Renal pelvis (tissue), 4 donors: ENCODE data around the gene EIF4G3. TPM values are rescaled to one million over a fixed set of nuclear protein-coding genes. Genes with fewer than 3 reads are reported as not detected.
"Not testable (repeated sequence)": the region's sequence is repeated elsewhere in the genome, so short reads cannot be mapped to it uniquely, and the experiment has no call there.

Experiments
- DNase-seq: peaks from one replicate; pipeline ENCODE4 v3.0.0-alpha.2; 2013
- polyA plus RNA-seq, 3 donors: library from polyadenylated mRNA; unstranded; fragments of 120-200 nt; gene quantifications; one replicate each; pipeline ENCODE4 v1.2.1, GENCODE V29; 2013; ENCODE audit not compliant: insufficient read length in 3 of 3

Gene EIF4G3
- polyA plus RNA-seq, 3 donors = 65.2 to 72.5 (median 71.5) TPM

DNA sequence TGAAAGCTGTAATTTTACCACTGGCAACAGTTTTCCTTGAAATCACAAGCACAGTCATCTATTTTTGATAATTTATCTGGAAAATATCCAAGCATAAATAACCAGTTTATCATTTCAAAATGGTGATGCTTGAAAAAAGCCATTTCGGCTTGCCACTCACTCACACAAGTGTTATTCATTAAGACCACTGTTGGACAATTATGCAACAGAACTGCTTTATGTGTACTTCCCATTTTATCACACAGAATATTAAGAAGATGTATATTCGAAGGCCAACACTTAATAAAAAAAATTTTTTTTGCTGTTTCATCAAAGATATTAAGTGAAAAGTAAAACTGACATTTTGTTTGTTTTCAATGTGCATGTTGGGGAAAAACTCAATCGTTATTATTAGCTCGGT lies 62.3 kb downstream of the EIF4G3 start:
- DNase-seq = no peak

DNA sequence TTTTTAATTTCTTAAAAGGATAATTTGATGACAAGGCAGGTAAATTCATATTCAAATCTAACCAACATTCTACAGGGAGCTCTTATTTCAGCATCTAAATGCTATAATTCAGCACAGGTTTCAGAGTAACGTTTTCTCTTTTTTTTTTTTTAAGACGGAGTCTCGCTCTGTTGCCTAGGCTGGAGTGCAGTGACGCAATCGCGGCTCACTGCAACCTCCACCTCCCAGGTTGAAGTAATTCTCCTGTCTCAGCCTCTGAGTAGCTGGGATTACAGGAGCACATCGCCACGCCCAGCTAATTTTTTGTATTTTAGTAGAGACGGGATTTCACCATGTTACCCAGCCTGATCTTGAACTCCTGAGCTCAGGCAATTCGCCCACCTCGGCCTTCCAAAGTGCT lies 66.5 kb downstream of the EIF4G3 start:
- DNase-seq = no peak

DNA sequence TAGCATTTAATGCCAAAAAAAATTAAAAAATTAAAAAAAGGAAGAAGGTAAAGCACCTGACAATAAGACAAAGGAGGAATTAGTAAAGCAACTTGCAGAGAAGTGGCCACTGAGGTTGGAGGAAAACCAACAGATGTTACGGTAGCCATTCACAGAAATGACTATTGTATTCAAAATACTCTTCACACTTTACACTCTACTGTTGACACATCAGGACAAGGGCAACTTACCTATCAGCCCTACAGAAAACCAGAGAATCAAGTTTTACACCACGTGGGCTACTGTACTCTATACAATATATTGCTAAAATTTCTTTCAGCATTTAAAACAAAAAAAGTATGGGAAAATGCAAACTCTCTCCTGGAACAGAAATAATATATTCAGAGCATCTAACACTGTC lies 70.0 kb downstream of the EIF4G3 start:
- DNase-seq = no peak

DNA sequence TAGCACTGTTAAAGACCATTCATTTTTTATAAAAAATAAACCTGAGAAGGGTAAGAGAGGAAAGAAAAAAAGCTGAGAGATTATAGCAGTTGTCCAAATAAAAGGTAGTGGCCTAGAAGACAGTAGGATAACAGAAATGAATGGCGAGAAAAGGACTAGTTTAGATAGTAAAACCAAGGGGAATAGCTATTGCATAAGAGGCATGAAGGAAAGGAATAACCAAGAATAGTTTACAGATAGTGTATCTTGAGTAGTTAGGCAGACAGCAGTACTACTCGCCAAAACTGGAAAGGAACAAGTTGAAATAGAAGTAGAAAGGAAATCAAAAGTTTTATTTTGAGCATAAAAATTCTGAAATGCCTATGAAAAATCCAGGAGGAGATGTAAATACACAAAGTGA lies 70.5 kb downstream of the EIF4G3 start:
- DNase-seq = no peak

DNA sequence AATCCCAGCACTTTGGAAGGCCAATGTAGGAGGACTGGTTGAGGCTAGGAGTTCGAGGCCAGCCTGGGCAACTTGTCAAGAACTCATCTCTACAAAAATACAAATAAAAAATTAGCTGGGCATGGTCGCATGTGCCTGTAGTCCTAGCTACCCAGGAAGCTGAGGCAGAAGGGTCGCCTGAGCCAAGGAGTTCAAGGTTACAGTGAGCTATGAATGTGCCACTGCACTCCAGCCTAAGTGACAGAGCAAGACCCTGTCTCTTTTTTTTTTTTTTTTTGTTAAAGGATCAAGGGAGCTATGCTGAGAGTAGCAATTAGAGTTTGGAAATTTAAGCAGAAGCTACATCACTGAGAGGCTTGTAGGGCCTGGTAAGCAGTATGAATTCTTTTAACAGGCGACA lies 70.9 kb downstream of the EIF4G3 start:
- no peak for DNase-seq

DNA sequence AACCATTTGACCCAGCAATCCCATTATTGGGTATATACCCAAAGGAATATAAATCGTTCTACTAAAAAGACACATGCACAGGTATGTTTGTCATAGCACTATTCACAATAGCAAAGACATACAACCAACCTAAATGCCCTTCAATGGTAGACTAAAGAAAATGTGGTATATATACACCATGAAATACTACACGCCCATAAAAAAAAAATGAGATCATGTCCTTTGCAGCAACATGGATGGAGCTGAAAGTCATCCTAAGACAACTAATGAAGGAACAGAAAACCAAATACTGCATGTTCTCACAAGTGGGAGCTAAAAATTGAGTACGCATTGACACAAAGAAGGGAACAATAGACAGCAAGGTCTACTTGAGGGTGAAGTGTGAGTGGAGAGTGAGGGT lies 72.0 kb downstream of the EIF4G3 start:
- DNase-seq = no peak

DNA sequence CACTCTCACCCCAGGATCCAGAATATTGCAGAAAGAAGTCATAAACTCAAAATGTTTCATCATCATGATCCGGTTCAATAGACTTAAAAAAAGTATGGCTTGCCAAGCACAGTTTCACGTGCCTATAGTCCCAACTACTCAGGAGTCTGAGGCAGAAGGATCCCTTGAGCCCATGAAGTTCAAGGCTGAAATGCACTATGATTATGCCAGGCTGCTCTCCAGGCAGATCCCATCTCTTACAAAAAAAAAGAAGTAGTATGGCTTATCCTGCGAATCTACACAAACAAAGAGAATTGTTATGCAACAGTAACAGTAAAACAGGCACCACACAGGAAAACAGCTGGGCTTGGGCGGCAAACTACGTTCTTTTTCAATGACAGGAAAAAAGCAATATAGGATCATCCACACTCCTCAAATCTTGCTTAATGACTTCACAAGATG lies 76.2 kb downstream of the EIF4G3 start:
- no peak for DNase-seq

DNA sequence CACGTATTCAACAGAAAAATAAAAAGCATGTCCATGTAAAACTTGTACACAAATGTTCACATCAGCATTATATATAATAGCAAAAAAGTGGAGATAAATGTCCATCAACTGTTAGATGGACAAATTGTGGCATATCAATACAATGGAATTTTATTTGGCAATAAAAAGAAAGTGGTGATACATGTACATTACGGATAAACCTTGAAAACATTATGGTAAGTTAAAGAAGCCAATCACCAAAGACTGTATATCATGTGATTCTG lies 76.9 kb downstream of the EIF4G3 start:
- no peak for DNase-seq

DNA sequence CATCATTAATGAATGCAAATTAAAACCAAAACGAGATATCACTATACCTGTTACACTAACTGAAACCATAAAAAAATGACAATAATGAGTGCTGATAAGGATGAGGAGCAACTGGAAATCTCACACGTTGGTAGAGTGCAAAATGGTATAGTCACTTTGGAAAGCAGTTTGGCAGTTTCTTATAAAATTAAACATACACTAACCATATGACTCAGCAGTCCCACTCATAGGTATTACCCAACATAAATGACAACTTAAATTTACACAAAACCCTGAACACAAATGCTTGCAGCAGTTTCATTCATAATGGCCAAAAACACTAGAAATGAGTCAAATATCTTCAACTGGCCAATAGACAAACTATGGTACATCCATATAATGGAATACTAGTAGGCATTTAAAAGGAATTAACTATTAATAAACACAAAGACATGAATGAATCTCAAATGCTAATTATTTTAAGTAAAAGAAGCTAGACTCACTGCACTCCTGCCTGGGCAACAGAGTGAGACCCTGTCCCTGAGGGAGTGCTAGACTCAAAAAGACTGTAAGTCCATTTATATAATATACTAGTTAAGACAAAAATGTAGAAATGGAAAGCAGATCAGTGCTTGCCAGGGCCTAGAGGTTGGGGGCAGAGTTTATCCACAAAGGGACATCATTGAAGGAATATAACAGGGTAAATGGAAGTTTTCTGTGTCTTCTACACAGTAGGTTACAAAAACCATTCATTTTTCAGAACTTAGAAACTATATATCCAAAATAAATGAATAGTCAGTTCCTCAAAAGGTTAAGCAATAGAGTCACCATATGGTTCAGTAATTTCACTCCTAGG lies 77.4 kb downstream of the EIF4G3 start:
- DNase-seq = no peak

DNA sequence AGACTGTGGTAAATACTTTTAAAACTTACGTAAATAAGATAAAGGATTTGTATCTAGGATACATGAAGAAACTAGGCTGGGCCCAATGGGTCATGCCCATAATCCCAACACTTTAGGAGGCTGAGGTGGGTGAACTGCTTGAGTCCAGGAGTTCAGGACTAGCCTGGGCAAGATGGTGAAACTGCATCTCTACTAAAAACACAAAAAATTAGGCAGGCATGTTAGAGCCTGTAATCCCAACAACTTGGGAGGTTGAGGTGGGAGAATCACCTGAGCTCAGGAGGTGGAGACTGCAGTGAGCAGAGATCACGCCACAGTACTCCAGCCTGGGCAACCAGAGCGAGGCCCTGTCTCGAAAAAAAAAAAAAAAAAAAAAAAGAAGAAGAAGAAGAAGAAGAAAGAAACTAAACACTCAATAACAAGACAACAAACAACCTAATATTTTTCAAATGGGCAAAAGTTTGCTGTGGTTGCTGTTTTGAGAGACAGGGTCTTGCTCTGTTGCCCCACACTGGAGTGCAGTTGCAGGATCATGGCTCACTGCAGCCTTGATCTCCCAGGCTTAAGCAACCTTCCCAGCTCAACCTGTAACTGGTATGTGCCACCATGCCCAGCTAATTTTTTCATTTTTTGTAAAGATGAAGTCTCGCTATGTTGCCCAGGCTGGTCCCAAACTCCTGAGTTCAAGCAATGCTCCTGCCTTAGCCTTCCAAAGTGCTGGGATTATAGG lies 78.3 kb downstream of the EIF4G3 start:
- DNase-seq = no peak

DNA sequence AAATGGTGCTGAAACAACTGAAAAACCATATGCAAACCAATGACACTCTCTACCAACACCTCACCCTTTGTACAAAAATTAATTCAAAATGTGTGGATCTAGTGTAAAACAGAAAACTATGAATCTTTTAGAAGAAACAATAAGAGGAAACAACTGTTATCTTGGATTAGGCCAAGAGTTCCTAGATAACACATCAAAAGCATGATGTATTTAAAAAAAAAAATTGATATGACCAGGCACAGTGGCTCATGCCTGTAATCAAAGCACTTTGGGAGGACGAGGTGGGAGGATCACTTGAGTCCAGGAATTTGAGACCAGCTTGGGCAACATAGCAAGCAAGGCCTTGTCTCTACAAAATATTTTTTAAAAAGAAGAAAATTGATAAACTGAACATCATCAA lies 79.0 kb downstream of the EIF4G3 start:
- no peak for DNase-seq

DNA sequence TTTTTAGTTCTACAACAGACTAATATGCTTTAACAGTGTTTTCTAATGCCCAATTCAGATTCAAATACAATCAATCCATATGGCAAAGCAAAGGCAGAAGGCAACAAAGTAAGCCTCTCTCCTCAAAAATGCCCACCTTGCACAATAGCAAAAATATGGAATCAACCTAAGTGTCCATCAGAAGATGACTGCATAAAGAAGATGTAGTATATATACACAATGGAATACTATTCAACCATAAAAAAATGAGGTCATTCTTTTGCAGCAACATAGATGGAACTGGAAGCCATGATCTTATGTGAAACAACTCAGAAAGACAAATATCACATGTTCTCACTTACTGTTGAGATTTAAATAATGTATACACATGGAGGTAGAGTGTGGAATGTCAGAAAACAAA lies 80.7 kb downstream of the EIF4G3 start:
- no peak for DNase-seq

DNA sequence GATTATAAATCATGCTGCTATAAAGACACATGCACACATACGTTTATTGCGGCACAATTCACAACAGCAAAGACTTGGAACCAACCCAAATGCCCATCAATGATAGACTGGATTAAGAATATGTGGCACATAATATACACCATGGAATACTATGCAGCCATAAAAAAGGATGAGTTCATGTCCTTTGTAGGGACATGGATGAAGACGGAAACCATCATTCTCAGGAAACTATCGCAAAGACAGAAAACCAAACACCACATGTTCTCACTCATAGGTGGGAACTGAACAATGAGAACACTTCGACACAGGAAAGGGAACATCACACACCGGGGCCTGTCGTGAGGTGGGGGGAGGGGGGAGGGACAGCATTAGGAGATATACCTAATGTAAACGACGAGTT lies 82.4 kb downstream of the EIF4G3 start:
- DNase-seq = not testable (repeated sequence)

DNA sequence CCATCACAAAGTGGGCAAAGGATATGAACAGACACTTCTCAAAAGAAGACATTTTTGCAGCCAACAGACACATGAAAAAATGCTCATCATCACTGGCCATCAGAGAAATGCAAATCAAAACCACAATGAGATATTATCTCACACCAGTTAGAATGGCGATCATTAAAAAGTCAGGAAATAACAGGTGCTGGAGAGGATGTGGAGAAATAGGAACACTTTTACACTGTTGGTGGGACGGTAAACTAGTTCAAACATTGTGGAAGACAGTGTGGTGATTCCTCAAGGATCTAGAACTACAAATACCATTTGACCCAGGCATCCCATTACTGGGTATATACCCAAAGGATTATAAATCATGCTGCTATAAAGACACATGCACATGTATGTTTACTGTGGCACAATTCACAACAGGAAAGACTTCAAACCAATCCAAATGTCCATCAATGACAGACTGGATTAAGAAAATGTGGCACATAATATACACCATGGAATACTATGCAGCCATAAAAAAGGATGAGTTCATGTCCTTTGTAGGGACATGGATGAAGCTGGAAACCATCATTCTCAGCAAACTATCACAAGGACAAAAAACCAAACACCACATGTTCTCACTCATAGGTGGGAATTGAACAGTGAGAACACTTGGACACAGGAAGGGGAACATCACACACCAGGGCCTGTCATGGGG lies 83.3 kb downstream of the EIF4G3 start:
- DNase-seq = not testable (repeated sequence)

DNA sequence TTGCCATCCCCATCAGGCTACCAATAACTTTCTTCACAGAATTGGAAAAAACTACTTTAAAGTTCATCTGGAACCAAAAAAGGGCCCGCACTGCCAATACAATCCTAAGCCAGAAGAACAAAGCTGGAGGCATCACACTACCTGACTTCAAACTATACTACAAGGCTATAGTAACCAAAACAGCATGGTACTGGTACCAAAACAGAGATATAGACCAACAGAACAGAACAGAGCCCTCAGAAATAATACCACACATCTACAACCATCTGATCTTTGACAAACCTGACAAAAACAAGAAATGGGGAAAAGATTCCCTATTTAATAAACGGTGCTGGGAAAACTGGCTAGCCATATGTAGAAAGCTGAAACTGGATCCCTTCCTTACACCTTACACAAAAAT lies 84.2 kb downstream of the EIF4G3 start:
- DNase-seq = not testable (repeated sequence)

DNA sequence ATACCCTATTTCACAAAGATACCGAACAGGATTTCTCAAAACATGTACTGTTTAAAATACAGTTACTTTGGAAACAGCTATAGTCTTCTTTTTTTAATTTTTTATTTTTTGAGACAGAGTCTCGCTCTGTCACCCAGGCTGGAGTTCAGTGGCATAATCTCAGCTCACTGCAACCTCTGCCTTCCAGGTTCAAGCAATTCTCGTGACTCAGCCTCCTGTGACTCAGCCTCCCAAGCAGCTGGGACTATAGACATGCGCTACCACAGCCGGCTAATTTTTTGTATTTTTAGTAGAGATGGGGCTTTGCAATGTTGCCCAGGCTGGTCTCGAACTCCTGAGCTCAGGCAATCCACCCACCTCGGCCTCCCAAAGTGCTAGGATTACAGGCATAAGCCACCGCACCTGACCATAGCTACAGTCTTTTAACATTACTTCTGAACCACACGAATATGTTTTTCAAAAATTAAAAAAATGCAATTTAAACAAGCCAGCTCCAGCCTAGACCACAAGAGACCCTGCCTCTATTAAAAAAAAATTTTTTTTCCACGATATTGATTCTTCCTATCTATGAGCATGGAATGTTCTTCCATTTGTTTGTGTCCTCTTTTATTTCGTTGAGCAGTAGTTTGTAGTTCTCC lies 85.5 kb downstream of the EIF4G3 start:
- DNase-seq = not testable (repeated sequence)

DNA sequence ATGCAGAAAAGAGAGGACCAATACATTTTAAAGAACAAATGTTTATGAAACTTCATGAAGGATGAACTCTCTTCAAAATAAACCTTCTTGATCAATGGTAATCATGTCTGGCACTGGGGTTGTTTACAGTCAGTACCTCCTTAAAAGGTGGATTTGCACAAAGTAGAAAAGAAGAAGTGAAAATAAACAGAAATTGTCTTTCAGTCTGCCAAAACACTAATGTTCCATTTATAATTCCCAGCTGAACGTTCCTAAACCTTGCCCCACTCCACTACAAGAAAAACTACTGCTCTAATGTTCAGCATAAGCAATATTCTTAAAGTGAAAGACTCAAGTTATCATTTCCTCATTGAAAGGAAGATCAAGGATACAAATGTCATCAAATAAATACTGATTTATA lies 86.2 kb downstream of the EIF4G3 start:
- DNase-seq = no peak

DNA sequence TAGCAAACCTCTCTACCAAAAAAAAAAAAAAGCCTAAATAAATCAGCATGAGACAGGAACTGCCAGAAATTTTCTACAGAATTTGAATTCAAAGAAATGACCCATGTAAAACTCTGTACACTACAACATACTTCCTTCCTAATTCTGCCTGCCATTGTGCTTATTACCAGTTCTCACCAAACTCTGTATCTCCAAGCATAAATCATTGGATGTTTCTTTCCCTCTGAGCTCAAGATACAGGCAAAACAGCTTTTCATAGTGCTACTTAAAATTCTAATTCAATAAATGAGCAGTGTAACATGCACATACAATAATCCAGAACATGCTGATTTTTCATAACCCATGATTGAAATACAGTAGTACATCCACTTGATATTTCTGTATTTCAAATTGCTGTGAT lies 87.0 kb downstream of the EIF4G3 start:
- no peak for DNase-seq

DNA sequence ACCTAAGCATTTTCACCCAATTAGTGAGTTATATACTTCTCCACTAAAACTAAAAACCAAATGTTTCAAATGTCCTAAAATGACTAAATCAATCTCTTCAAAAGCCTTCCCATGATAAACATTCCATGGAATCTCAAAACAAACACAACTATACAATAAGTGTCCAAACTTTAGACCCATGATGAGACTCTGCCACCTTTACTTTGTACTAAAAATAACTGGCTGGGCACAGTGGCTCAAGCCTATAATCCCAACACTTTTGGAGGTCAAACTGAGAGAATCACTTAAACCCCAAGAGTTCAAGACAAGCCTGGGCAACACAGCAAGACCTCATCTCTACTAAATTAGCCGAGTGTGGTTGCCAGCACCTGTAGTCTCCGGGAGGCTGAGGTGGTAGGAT lies 87.4 kb downstream of the EIF4G3 start:
- DNase-seq = no peak

DNA sequence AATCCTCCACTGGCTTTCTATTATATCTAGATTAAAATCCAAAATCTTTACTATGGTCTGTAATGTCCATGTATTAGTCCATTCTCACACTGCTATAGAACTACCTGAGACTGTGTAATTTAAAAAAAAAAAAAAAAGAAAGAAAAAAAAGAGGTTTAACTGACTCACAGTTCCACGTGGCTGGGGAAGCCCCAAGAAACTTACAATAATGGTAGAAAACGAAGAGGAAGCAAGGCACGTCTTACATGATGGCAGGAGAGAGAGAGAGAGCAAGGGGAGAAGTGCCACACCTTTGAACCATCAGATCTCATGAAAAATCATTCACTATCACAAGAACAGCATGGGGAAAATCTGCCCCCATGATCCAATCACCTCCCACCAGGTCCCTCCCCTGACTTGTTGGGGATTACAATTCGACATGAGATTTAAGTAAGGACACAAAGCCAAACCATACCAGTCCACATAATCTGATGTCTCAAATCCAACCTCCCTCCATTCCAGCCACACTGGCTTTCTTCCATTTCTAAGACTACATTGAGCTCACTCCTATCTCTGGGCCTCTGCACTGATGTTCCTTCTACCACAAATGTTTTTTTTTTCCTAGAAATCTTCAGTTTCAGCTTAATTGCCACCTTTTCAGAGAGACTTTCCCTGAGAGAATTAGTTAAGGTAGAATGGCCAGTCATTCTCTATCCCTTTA lies 92.4 kb downstream of the EIF4G3 start:
- no peak for DNase-seq

DNA sequence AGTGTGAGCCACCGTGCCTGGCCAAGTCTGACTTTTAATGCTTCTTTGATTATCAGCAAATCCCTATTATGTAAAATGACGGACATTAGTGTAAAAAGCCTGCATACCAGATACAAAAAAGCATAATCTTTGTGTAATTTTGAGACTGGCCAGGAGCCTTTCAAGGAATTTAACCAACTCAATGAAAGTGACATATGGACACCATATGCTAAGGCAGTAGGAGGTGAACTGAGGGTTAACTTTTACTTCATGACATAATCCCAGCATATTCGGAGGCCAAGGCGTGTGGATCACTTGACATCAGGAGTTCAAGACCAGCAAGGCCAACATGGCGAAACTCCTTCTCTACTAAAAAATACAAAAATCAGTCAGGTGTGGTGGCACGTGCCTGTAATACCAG lies 94.6 kb downstream of the EIF4G3 start:
- DNase-seq = no peak

DNA sequence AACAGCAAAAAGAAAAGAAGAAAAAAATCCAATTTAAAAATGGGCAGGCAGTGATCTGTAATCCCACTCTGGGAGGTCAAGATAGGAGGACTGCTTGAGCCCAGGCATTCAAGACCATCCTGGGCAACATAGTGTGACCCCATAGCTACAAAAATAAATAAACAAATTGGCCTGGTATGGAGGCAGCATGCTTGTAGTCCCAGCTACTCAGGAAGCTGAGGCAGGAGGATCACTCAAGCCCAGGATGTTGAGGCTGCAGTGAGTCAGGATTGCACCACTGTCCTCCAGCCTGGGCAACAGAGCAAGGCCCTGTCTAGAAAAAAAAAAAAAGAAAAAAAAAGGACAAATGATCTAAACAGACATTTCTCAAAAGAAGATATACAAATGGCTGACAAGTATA lies 99.6 kb downstream of the EIF4G3 start:
- DNase-seq = no peak
